ENCODE data around the gene APOA1. TPM values are rescaled to one million over a fixed set of nuclear protein-coding genes. Genes with fewer than 3 reads are reported as not detected.

Gene APOA1
- total RNA-seq, 1 donor from 2014 or later = 3.7 TPM

DNA sequence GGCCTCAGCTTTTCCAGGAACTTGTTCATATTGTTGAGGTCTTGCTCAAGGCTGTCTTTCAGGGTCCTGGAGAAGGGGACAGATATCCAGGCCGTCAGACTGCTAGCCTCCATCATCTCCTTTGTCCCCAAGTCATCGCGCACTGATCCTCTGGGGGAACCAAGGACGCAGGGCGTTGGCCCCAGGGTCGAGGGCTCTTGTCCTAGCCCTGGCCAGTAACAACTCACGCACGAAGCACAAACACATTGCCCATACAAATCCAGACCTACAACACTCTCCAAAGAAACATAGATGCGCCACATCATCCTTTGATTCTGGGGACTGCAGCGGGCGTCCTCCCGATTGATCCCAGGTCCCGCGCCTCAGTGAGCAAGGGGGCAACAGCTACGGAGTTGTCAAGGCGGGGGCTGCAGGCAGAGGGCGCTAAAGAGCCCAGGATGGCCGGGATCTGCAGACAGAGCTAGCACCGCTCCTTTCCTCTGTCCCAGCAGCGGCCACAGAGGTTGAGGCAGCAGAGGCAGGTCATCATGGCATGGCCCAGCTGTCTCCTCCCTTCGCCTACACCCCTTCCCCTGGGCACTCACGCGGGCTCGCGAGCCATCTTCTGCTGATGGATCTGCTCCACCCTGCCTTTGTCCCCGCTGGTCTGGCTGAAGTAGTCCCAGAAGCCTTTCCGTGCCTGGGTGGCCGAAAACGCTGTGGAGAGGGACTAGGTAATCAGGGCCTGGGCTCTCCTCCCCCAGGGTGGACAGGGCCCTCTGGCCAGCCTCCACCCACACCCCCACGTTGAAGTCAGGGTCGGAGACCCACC lies 46.2 kb downstream of the APOA1 start:
- no peaks in the 10 kb centered on the region for H3K9me3 ChIP-seq
- intact Hi-C loops (cut with DNase I) = no loop called here
- H3K4me3 ChIP-seq = peak overlapping the region; percentile 19
- TF ChIP-seq, protein P1, sequence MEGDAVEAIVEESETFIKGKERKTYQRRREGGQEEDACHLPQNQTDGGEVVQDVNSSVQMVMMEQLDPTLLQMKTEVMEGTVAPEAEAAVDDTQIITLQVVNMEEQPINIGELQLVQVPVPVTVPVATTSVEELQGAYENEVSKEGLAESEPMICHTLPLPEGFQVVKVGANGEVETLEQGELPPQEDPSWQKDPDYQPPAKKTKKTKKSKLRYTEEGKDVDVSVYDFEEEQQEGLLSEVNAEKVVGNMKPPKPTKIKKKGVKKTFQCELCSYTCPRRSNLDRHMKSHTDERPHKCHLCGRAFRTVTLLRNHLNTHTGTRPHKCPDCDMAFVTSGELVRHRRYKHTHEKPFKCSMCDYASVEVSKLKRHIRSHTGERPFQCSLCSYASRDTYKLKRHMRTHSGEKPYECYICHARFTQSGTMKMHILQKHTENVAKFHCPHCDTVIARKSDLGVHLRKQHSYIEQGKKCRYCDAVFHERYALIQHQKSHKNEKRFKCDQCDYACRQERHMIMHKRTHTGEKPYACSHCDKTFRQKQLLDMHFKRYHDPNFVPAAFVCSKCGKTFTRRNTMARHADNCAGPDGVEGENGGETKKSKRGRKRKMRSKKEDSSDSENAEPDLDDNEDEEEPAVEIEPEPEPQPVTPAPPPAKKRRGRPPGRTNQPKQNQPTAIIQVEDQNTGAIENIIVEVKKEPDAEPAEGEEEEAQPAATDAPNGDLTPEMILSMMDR (IDR thresholded peaks at IDR 0.05) = peak; percentile 93
- DNase-seq (peak; percentile 87), ATAC-seq (peak; percentile 77 to 79)
- no peak overlapping the region for H3K27ac ChIP-seq
- H3K27me3 ChIP-seq (ENCODE audit: low read depth) = no peaks in the 10 kb centered on the region
- peaks cover 6% of the 10 kb centered on the region for H3K36me3 ChIP-seq
- H3K4me1 ChIP-seq = peaks cover 31% of the 10 kb centered on the region

DNA sequence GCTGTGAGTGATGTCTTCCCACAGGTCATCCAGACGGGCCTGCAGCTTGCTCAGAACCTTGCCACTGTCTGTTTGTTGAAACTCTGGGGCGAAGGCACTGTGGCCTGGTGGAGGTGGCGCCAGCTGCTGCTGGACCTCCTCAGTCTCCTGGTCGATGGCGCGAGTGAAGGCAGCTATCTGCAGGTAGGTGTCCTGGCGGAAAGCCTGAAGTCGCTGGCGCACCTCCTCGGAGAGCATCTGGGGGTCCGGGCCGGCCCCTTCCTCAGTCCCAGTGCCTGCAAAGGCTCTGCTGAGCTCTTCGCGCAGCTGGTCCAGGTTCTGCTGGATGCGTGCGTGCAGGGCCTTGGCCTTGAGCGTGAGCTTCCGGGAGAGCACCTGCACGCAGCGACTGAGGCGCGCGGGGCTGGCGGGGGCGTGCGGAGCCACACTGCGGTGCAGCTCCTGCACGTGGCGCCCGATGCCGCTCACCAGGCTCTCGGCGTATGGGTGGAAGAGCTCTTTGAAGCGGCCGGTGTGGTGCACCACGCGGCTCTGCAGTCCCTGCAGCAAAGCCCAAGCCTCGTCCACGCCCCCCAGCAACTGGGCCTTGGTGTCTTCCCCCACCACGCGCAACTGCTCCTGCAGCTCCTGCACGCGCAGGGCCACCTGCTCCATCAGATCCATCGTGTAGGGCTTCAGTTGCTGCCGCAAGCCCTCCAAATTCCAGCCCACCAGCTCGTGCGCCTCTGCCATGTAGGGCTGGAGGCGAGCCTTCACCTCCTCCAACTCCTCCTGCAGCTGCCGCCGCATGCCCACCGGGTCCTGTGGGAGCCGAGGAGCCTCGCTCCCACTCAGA lies 47.0 kb downstream of the APOA1 start:
- H3K27ac ChIP-seq = no peak overlapping the region
- H3K4me1 ChIP-seq = peaks cover 31% of the 10 kb centered on the region
- H3K4me3 ChIP-seq = no peak overlapping the region
- no peaks in the 10 kb centered on the region for H3K9me3 ChIP-seq
- no peak for DNase-seq
- TF ChIP-seq, protein P1 (IDR thresholded peaks at IDR 0.05) = no peak
- intact Hi-C loops (cut with DNase I) = no loop called here
- ATAC-seq = no peak
- peaks cover 14% of the 10 kb centered on the region for H3K36me3 ChIP-seq
- no peaks in the 10 kb centered on the region for H3K27me3 ChIP-seq (ENCODE audit: low read depth)

DNA sequence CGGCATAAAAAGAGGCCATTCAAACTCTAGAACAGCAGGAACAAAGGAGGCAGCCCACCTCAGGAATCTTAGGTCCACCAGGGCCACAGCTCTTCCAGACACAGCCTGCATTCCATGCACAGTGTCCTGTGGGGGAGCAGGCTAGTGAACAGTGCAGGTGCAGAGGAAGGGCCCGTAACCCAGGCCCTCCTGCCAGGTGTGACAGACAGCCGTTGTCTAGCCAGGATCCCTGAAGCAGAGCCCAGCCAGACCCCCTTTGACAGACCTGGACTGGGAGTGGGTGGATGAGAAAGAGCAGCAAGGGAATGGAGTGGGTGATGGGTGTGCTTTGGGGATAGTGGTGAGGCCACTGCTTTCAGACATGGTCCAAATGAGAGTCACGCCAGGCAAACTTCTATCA lies 48.4 kb downstream of the APOA1 start:
- no peak overlapping the region for H3K4me3 ChIP-seq
- TF ChIP-seq, protein P1 (IDR thresholded peaks at IDR 0.05) = no peak
- no peaks in the 10 kb centered on the region for H3K27me3 ChIP-seq (ENCODE audit: low read depth)
- H3K9me3 ChIP-seq = no peaks in the 10 kb centered on the region
- DNase-seq (no peak), ATAC-seq (no peak)
- peaks cover 31% of the 10 kb centered on the region for H3K4me1 ChIP-seq
- intact Hi-C loops (cut with DNase I) = no loop called here
- H3K36me3 ChIP-seq = peaks cover 28% of the 10 kb centered on the region
- no peak overlapping the region for H3K27ac ChIP-seq

DNA sequence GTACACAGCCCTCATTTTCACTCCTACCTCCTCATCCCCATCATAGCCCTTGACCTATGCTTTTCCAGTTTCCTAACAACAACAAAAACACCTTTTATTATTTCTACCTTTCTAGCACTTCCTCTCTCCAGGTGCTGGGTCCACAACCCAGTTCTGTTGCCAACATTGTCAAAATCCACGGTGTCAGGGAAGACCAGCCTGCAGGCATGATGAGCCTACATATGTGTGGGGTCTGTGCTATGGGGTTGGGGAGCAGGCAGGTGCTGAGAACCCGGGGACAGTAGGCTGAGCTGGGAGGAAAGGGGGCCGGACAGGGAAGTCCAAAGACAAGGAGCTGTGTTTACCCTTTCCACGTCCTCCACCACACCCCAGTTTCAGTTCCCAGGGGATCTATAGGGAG lies 48.9 kb downstream of the APOA1 start:
- Histone ChIP-seq H3K27me3 (ENCODE audit: low read depth) (no peaks in the 10 kb centered on the region), H3K36me3 (peaks cover 33% of the 10 kb centered on the region), H3K4me3 (peak overlapping the region; percentile 94), H3K4me1 (peaks cover 31% of the 10 kb centered on the region), H3K27ac (peak overlapping the region; percentile 94), H3K9me3 (no peaks in the 10 kb centered on the region)
- intact Hi-C loops (cut with DNase I) = no loop called here
- ATAC-seq (no peak), DNase-seq (no peak)
- TF ChIP-seq, protein P1 (IDR thresholded peaks at IDR 0.05) = no peak

DNA sequence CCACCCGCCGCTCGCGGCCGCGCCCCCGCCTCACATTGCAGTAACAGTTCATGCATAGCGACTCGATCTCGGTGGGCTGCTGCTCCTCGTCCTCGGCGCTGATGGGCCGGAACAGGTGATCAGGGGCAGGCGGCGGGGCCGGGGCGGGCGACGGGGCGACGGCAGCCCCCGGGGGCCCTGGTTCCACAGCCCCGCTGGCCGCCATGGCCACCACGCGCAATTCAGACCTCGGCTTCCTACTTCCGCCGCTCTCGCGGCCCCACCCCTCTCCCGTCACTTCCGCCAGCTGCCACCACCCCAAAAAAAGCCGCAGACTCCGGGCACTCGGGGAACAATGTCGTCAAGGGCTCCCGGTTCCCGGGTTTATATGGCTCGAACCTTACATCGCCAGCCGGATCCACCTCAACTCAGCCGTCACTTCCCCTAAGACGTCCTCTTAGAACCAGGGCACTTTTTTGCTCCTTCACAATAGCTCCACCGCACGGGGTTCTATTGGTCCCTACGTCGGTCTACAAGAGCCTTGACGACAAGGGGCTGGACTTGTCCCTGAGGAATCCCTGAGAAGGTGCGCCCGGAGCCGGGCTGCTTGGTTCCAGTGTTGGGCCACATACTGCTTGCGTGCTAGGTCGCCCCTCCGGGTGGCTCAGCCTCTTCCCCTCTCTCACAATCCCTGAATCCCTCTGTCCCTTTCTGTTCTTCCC lies 49.5 kb downstream of the APOA1 start, which contains the start of gene ZPR1:
TSS of gene ZPR1 (minus strand) at position 238 of the 701 bp plus-strand sequence. CDS start at position 205, 33 bp downstream.
- peak; percentile 93 for DNase-seq

More for the DNA sequence above, 49.5 kb downstream of the APOA1 start, which contains the start of gene ZPR1:
- Histone ChIP-seq H3K4me3 (peak within 1 kb of the TSS; percentile 94), H3K27me3 (ENCODE audit: low read depth) (no peaks in the 10 kb centered on the region), H3K4me1 (peaks cover 31% of the 10 kb centered on the region), H3K9me3 (no peaks in the 10 kb centered on the region), H3K36me3 (peaks cover 39% of the 10 kb centered on the region), H3K27ac (peak within 1 kb of the TSS; percentile 94)
- intact Hi-C loops (cut with DNase I) = no loop called here
- TF ChIP-seq, protein P1 (IDR thresholded peaks at IDR 0.05) = no peak
- peak; percentile 91 to 96 for ATAC-seq
